PC-3 (cell line): ENCODE measurements around the gene MMP14. TPM values are rescaled to one million over a fixed set of nuclear protein-coding genes. Genes with fewer than 3 reads are reported as not detected.

ENCODE experiments used
- ATAC-seq: fragments of 200-7000 bp; cut with Tn5 transposase; 2 replicates; pipeline ENCODE4 v1.9.1; 2020; ENCODE audit warnings: mild to moderate bottlenecking, moderate library complexity
- BruUV-seq: library from RNA; stranded (reverse); fragments of 400-500 nt; replicated peaks from 2 replicates; lab custom pipeline; 2021; lab: Mats Ljungman, UMichigan
- CTCF ChIA-PET: fragments of 300-600 bp; sonication (Branson Sonifier 250); formaldehyde crosslinking; loops from one replicate; lab custom pipeline; 2022; ENCODE audit warnings: antibody characterized with exemption; lab: Charles Lee
- POLR2A ChIA-PET: fragments of 300-600 bp; sonication (Branson Sonifier 250); formaldehyde crosslinking; loops from one replicate; lab custom pipeline; 2022; ENCODE audit warnings: antibody characterized with exemption; ENCODE audit not compliant: unreplicated experiment; lab: Charles Lee
- DNase-seq: peaks from one replicate; pipeline ENCODE4 v3.0.0-alpha.2; 2015
- H2AFZ ChIP-seq: fragments of 300-600 bp; sonication (generic); 2 replicates; pipeline ENCODE4 v1.6.0; 2016; ENCODE audit warnings: antibody characterized with exemption, low read length
- H3F3A ChIP-seq: fragments of 300-600 bp; sonication (generic); one replicate; pipeline ENCODE4 v1.6.0; 2017; ENCODE audit warnings: antibody characterized with exemption, low read length, control low read depth, mild to moderate bottlenecking; ENCODE audit not compliant: unreplicated experiment
- H3K27ac ChIP-seq: fragments of 300-600 bp; sonication (generic); 2 replicates; pipeline ENCODE4 v1.5.1; 2016; ENCODE audit warnings: mild to moderate bottlenecking, low read length
- H3K27me3 ChIP-seq: fragments of 300-600 bp; sonication (generic); 2 replicates; pipeline ENCODE4 v1.6.1; 2016; ENCODE audit warnings: low read length, mixed read lengths
- H3K36me3 ChIP-seq: fragments of 300-600 bp; sonication (generic); 2 replicates; pipeline ENCODE4 v1.6.1; 2016; ENCODE audit warnings: low read depth, mixed run types, low read length, mixed read lengths
- H3K4me1 ChIP-seq: fragments of 300-600 bp; sonication (generic); 2 replicates; pipeline ENCODE4 v1.5.1; 2016; ENCODE audit warnings: low read length; ENCODE audit not compliant: insufficient read depth
- H3K4me2 ChIP-seq: fragments of 300-600 bp; sonication (generic); 2 replicates; pipeline ENCODE4 v1.6.0; 2016; ENCODE audit warnings: low read length
- H3K4me3 ChIP-seq: fragments of 300-600 bp; sonication (generic); 2 replicates; pipeline ENCODE4 v1.5.1; 2016; ENCODE audit warnings: mild to moderate bottlenecking, low read length, mixed read lengths
- H3K79me2 ChIP-seq: fragments of 300-600 bp; sonication (generic); 2 replicates; pipeline ENCODE4 v1.6.1; 2017; ENCODE audit warnings: low read length, mixed read lengths
- H3K9ac ChIP-seq: fragments of 300-600 bp; sonication (generic); 2 replicates; pipeline ENCODE4 v1.6.0; 2016; ENCODE audit warnings: mild to moderate bottlenecking, low read length
- H3K9me2 ChIP-seq: fragments of 300-600 bp; sonication (generic); replicated peaks from 2 replicates; pipeline ENCODE4 v1.6.1; 2016; ENCODE audit warnings: mixed run types, low read length, mixed read lengths
- H3K9me3 ChIP-seq: fragments of 300-600 bp; sonication (generic); 2 replicates; pipeline ENCODE4 v1.6.1; 2016; ENCODE audit warnings: low read length, mixed read lengths
- H4K20me1 ChIP-seq: fragments of 300-600 bp; sonication (generic); 2 replicates; pipeline ENCODE4 v1.6.1; 2016; ENCODE audit warnings: low read length, mixed read lengths
- EZH2 ChIP-seq: fragments of 300-600 bp; sonication (generic); IDR thresholded peaks from one replicate; pipeline ENCODE4 v1.6.1; 2017; ENCODE audit warnings: antibody characterized with exemption, mild to moderate bottlenecking, low read length; ENCODE audit not compliant: unreplicated experiment
- EZH2phosphoT487 ChIP-seq: fragments of 300-600 bp; sonication (generic); IDR thresholded peaks from 2 replicates; pipeline ENCODE4 v1.6.1; 2018; ENCODE audit warnings: mild to moderate bottlenecking, antibody characterized with exemption, low read length, borderline replicate concordance
- intact Hi-C: fragments of 100-400 bp; cut with micrococcal nuclease; formaldehyde crosslinking; loops from 2 replicates; pipeline ENCODE4 v1.9.0; 2023
- total RNA-seq: library from RNA; depleted of rRNA; stranded (reverse); fragments of >200 nt; gene quantifications from 2 replicates; pipeline ENCODE4 v1.2.3, GENCODE V29; 2014
- TF ChIP-seq, protein P1 (sequence below): fragments of 300-600 bp; sonication (generic); conservative IDR thresholded peaks from 2 replicates; pipeline ENCODE4 v1.5.1; 2017; ENCODE audit warnings: antibody characterized with exemption, low read depth, mild to moderate bottlenecking, low read length

MMP14 gene
- total RNA-seq, 1 experiment from 2014 or later: 80.4 TPM

DNA sequence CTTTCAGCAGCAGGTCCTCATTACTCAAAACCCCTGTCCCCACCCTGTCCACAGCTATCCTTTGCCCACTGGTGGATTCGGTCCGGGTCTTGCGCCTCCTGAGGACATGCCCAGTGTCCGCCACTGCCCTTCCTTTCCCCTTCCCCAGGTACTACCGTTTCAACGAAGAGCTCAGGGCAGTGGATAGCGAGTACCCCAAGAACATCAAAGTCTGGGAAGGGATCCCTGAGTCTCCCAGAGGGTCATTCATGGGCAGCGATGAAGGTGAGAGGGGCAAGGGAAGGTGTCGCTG lies 8.7 kb downstream of the MMP14 start:
- POLR2A ChIA-PET: interaction anchor here (0.7 kb wide), 1 partner anchor 63 kb away, joined by 12 read pairs; no protein-coding TSS in a partner anchor
- TF ChIP-seq, protein P1, sequence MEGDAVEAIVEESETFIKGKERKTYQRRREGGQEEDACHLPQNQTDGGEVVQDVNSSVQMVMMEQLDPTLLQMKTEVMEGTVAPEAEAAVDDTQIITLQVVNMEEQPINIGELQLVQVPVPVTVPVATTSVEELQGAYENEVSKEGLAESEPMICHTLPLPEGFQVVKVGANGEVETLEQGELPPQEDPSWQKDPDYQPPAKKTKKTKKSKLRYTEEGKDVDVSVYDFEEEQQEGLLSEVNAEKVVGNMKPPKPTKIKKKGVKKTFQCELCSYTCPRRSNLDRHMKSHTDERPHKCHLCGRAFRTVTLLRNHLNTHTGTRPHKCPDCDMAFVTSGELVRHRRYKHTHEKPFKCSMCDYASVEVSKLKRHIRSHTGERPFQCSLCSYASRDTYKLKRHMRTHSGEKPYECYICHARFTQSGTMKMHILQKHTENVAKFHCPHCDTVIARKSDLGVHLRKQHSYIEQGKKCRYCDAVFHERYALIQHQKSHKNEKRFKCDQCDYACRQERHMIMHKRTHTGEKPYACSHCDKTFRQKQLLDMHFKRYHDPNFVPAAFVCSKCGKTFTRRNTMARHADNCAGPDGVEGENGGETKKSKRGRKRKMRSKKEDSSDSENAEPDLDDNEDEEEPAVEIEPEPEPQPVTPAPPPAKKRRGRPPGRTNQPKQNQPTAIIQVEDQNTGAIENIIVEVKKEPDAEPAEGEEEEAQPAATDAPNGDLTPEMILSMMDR: no peak
- no peak for TF ChIP-seq EZH2phosphoT487
- no peak for TF ChIP-seq EZH2
- Histone ChIP-seq H3K36me3 (peaks cover 24% of the 10 kb centered on the region), H3K9me3 (no peaks in the 10 kb centered on the region), H3K4me1 (peaks cover 7% of the 10 kb centered on the region; the same call in 1 of the 2 replicates), H3K27ac (no peak overlapping the region), H3K9me2 (no peaks in the 10 kb centered on the region), H2AFZ (no peak overlapping the region), H3F3A (no peaks in the 10 kb centered on the region), H4K20me1 (no peaks in the 10 kb centered on the region), H3K27me3 (no peaks in the 10 kb centered on the region), H3K4me3 (no peak overlapping the region), H3K4me2 (no peak overlapping the region), H3K79me2 (peaks cover 2% of the 10 kb centered on the region; the same call in 1 of the 2 replicates), H3K9ac (no peak overlapping the region)
- no peak for ATAC-seq
- intact Hi-C loops: no loop called here
- DNase-seq: no peak
- CTCF ChIA-PET: no interaction called here
- no TSS peak for BruUV-seq

DNA sequence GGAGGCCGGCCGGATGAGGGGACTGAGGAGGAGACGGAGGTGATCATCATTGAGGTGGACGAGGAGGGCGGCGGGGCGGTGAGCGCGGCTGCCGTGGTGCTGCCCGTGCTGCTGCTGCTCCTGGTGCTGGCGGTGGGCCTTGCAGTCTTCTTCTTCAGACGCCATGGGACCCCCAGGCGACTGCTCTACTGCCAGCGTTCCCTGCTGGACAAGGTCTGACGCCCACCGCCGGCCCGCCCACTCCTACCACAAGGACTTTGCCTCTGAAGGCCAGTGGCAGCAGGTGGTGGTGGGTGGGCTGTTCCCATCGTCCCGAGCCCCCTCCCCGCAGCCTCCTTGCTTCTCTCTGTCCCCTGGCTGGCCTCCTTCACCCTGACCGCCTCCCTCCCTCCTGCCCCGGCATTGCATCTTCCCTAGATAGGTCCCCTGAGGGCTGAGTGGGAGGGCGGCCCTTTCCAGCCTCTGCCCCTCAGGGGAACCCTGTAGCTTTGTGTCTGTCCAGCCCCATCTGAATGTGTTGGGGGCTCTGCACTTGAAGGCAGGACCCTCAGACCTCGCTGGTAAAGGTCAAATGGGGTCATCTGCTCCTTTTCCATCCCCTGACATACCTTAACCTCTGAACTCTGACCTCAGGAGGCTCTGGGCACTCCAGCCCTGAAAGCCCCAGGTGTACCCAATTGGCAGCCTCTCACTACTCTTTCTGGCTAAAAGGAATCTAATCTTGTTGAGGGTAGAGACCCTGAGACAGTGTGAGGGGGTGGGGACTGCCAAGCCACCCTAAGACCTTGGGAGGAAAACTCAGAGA lies 9.6 kb downstream of the MMP14 start:
- H3K9ac ChIP-seq: no peak overlapping the region
- H3K27ac ChIP-seq: no peak overlapping the region
- H3K4me1 ChIP-seq: peaks cover 16% of the 10 kb centered on the region
- no TSS peak for BruUV-seq
- no peaks in the 10 kb centered on the region for H3F3A ChIP-seq
- no peaks in the 10 kb centered on the region for H3K27me3 ChIP-seq
- no peak overlapping the region for H2AFZ ChIP-seq
- no peak overlapping the region for H3K4me2 ChIP-seq
- H4K20me1 ChIP-seq: no peaks in the 10 kb centered on the region
- peaks cover 24% of the 10 kb centered on the region for H3K36me3 ChIP-seq
- POLR2A ChIA-PET: no interaction called here
- ATAC-seq (no peak), DNase-seq (no peak)
- TF ChIP-seq EZH2: no peak
- CTCF ChIA-PET: no interaction called here
- no peaks in the 10 kb centered on the region for H3K9me2 ChIP-seq
- intact Hi-C loops: no loop called here
- no peaks in the 10 kb centered on the region for H3K9me3 ChIP-seq
- no peaks in the 10 kb centered on the region for H3K79me2 ChIP-seq
- H3K4me3 ChIP-seq: no peak overlapping the region

DNA sequence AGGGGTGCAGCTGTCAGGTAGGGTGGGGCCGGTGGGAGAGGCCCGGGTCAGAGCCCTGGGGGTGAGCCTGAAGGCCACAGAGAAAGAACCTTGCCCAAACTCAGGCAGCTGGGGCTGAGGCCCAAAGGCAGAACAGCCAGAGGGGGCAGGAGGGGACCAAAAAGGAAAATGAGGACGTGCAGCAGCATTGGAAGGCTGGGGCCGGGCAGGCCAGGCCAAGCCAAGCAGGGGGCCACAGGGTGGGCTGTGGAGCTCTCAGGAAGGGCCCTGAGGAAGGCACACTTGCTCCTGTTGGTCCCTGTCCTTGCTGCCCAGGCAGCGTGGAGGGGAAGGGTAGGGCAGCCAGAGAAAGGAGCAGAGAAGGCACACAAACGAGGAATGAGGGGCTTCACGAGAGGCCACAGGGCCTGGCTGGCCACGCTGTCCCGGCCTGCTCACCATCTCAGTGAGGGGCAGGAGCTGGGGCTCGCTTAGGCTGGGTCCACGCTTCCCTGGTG lies 10.5 kb downstream of the MMP14 start:
- Histone ChIP-seq H3K9ac (no peak overlapping the region), H2AFZ (no peak overlapping the region), H3K4me1 (peaks cover 25% of the 10 kb centered on the region), H3K36me3 (peaks cover 19% of the 10 kb centered on the region), H3K9me2 (no peaks in the 10 kb centered on the region), H3K27ac (no peak overlapping the region), H4K20me1 (no peaks in the 10 kb centered on the region), H3K27me3 (no peaks in the 10 kb centered on the region), H3K4me2 (no peak overlapping the region), H3K79me2 (no peaks in the 10 kb centered on the region), H3F3A (no peaks in the 10 kb centered on the region), H3K4me3 (no peak overlapping the region), H3K9me3 (no peaks in the 10 kb centered on the region)
- intact Hi-C loops: no loop called here
- DNase-seq: no peak
- BruUV-seq: TSS peak; percentile 18
- ChIA-PET CTCF (no interaction called here), POLR2A (no interaction called here)
- TF ChIP-seq, protein P1: no peak
- no peak for TF ChIP-seq EZH2
- ATAC-seq: no peak
